Measurements from ENCODE around the gene SPOCK1.

DNA sequence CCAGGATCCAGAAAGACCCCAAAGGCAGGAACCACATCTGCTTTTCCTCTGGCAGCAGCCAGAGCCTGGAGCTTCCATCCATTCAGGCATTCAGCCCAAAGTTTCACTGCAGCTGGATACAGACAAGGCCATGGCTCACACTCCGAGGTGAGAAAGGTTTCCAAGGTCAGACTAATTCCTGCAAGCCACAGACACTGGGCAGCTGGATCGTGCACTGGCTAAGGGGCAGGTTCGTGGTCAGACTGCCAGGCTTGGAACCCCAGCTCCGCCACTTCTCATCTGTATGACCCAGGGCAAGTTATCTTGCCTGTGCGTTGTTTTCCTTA lies 36.9 kb downstream of the SPOCK1 start:
- TF ChIP-seq, protein P1, sequence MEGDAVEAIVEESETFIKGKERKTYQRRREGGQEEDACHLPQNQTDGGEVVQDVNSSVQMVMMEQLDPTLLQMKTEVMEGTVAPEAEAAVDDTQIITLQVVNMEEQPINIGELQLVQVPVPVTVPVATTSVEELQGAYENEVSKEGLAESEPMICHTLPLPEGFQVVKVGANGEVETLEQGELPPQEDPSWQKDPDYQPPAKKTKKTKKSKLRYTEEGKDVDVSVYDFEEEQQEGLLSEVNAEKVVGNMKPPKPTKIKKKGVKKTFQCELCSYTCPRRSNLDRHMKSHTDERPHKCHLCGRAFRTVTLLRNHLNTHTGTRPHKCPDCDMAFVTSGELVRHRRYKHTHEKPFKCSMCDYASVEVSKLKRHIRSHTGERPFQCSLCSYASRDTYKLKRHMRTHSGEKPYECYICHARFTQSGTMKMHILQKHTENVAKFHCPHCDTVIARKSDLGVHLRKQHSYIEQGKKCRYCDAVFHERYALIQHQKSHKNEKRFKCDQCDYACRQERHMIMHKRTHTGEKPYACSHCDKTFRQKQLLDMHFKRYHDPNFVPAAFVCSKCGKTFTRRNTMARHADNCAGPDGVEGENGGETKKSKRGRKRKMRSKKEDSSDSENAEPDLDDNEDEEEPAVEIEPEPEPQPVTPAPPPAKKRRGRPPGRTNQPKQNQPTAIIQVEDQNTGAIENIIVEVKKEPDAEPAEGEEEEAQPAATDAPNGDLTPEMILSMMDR (IDR thresholded peaks at IDR 0.05; ENCODE audit: low read depth, low read length): no peak
- TF ChIP-seq, protein P2, sequence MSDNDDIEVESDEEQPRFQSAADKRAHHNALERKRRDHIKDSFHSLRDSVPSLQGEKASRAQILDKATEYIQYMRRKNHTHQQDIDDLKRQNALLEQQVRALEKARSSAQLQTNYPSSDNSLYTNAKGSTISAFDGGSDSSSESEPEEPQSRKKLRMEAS (IDR thresholded peaks at IDR 0.05; ENCODE audit: low read depth, low read length): no peak
